CD14-positive monocyte (primary cell): ENCODE measurements around the gene SORBS2. TPM values are rescaled to one million over a fixed set of nuclear protein-coding genes. Genes with fewer than 3 reads are reported as not detected.

Experiments used
- DNase-seq, 3 donors: peaks; one replicate each; pipeline ENCODE4 v3.0.0-alpha.2; 2011 to 2022
- H2AFZ ChIP-seq: 2 replicates; pipeline ENCODE4 v1.6.0; 2012; ENCODE audit warnings: mild to moderate bottlenecking, low read depth, low read length, inconsistent platforms; ENCODE audit not compliant: insufficient read depth, poor library complexity, severe bottlenecking
- H3K27ac ChIP-seq, 2 donors: 1 replicate in 1 of 2; 2 replicates in 1 of 2; pipeline ENCODE4 v1.5.1; 2012 to 2013; ENCODE audit warnings: low read length in 2 of 2, control low read depth in 1 of 2, inconsistent platforms in 1 of 2, low read depth in 1 of 2, mild to moderate bottlenecking in 1 of 2
- H3K27me3 ChIP-seq, 2 donors: one replicate each; pipeline versions ENCODE4 v1.6.0 to v1.6.1; 2011 to 2013; ENCODE audit warnings: low read length in 2 of 2; ENCODE audit not compliant: control insufficient read depth in 2 of 2, insufficient read depth in 2 of 2
- H3K36me3 ChIP-seq, 2 donors: replicated peaks in 1 of 2; 1 replicate in 1 of 2; 2 replicates in 1 of 2; pipeline versions ENCODE4 v1.5.1 to v1.6.1; 2012 to 2013; ENCODE audit warnings: low read length in 2 of 2, control low read depth in 1 of 2, inconsistent platforms in 1 of 2, mild to moderate bottlenecking in 1 of 2; ENCODE audit not compliant: insufficient read depth in 2 of 2, control insufficient read depth in 1 of 2
- H3K4me1 ChIP-seq, 2 donors: 1 replicate in 1 of 2; 2 replicates in 1 of 2; pipeline versions ENCODE4 v1.5.1 to v1.6.1; 2012 to 2013; ENCODE audit warnings: low read length in 2 of 2, control low read depth in 1 of 2, inconsistent platforms in 1 of 2, mild to moderate bottlenecking in 1 of 2, moderate library complexity in 1 of 2; ENCODE audit not compliant: insufficient read depth in 2 of 2, control insufficient read depth in 1 of 2
- H3K4me2 ChIP-seq: replicated peaks from 2 replicates; pipeline ENCODE3; 2012; ENCODE audit warnings: low read length, moderate library complexity, mild to moderate bottlenecking; ENCODE audit not compliant: poor library complexity, severe bottlenecking; ENCODE audit errors: extremely low read depth
- H3K4me3 ChIP-seq, 3 experiments: fragments of 200-600 bp in 1 of 3; sonication (generic) in 1 of 3; replicated peaks in 1 of 3; 1 replicate in 2 of 3; 2 replicates in 1 of 3; pipeline ENCODE4 v1.5.1; 2011 to 2013; ENCODE audit warnings: low read length in 3 of 3, mild to moderate bottlenecking in 3 of 3, control low read depth in 2 of 3, low read depth in 2 of 3, inconsistent platforms in 1 of 3, moderate library complexity in 1 of 3
- H3K79me2 ChIP-seq: 2 replicates; pipeline ENCODE4 v1.6.0; 2012; ENCODE audit warnings: mild to moderate bottlenecking, control low read depth, inconsistent platforms, low read length, moderate library complexity; ENCODE audit not compliant: insufficient read depth
- H3K9ac ChIP-seq: 2 replicates; pipeline ENCODE4 v1.6.0; 2017; ENCODE audit warnings: low read length, mild to moderate bottlenecking; ENCODE audit not compliant: insufficient read depth, poor library complexity, severe bottlenecking
- H3K9me3 ChIP-seq, 2 donors: replicated peaks in 1 of 2; 1 replicate in 1 of 2; 2 replicates in 1 of 2; pipeline versions ENCODE4 v1.5.1 to v1.6.1; 2012 to 2013; ENCODE audit warnings: low read length in 2 of 2, control low read depth in 1 of 2; ENCODE audit not compliant: control insufficient read depth in 1 of 2, insufficient read depth in 1 of 2
- H4K20me1 ChIP-seq: 2 replicates; pipeline ENCODE4 v1.6.0; 2012; ENCODE audit warnings: mild to moderate bottlenecking, low read length, control low read depth, moderate library complexity; ENCODE audit not compliant: insufficient read depth
- H3K27ac Mint-ChIP-seq, 7 donors: one replicate each; pipeline ENCODE4 v1.8.0; 2020; ENCODE audit warnings: mild to moderate bottlenecking in 7 of 7, mixed read lengths in 7 of 7, moderate library complexity in 6 of 7, inconsistent platforms in 2 of 7
- H3K27me3 Mint-ChIP-seq, 3 donors: one replicate each; pipeline ENCODE4 v1.8.0; 2021 to 2022; ENCODE audit warnings: low read depth in 3 of 3, mild to moderate bottlenecking in 3 of 3, mixed read lengths in 3 of 3, moderate library complexity in 3 of 3, inconsistent platforms in 1 of 3
- H3K36me3 Mint-ChIP-seq, 2 donors: one replicate each; pipeline ENCODE4 v1.8.0; 2020; ENCODE audit warnings: mixed read lengths in 2 of 2, inconsistent platforms in 1 of 2, mild to moderate bottlenecking in 1 of 2
- H3K4me1 Mint-ChIP-seq: one replicate; pipeline ENCODE4 v1.8.0; 2020; ENCODE audit warnings: mild to moderate bottlenecking, mixed read lengths
- H3K4me3 Mint-ChIP-seq, 2 donors: one replicate each; pipeline ENCODE4 v1.8.0; 2020; ENCODE audit warnings: mild to moderate bottlenecking in 2 of 2, mixed read lengths in 2 of 2, moderate library complexity in 1 of 2
- H3K9me3 Mint-ChIP-seq, 7 donors: one replicate each; pipeline ENCODE4 v1.8.0; 2020 to 2022; ENCODE audit warnings: mixed read lengths in 7 of 7, mild to moderate bottlenecking in 6 of 7, moderate library complexity in 6 of 7, inconsistent platforms in 2 of 7
- WGBS: methylation state at CpG from one replicate; pipeline ENCODE4 v1.1.5; 2013; ENCODE audit warnings: missing lambda C conversion rate; ENCODE audit not compliant: insufficient coverage; 5-methylcytosine and 5-hydroxymethylcytosine counted together
- intact Hi-C, 2 donors: fragments of 100-400 bp; cut with micrococcal nuclease; formaldehyde crosslinking; loops; one replicate each; pipeline versions ENCODE4 v1.15.0 to v1.15.1; 2023
- polyA plus RNA-seq, 3 donors: library from polyadenylated mRNA; depleted of rRNA in 1 of 3; unstranded in 2 of 3; stranded (reverse) in 1 of 3; fragments of 300-500 nt in 2 of 3; fragments of >200 nt in 1 of 3; fragmentation: Illumina TruSeq in 2 of 3; gene quantifications; 1 replicate in 2 of 3; 2 replicates in 1 of 3; pipeline ENCODE4 v1.2.3, GENCODE V29; 2012 to 2021
- TF ChIP-seq, protein P1 (sequence below): fragments of 200-600 bp; IDR thresholded peaks from one replicate; pipeline ENCODE4 v1.8.0; 2022; ENCODE audit warnings: antibody characterized with exemption, mild to moderate bottlenecking

Gene SORBS2
- polyA plus RNA-seq, 3 donors = not detected

GRCh38 chr4:185680617-185681016 lies 131.4 kb downstream of the SORBS2 start:
- no peak overlapping the region for H3K27ac Mint-ChIP-seq
- no peaks in the 10 kb centered on the region for H3K36me3 ChIP-seq
- TF ChIP-seq, protein P1, sequence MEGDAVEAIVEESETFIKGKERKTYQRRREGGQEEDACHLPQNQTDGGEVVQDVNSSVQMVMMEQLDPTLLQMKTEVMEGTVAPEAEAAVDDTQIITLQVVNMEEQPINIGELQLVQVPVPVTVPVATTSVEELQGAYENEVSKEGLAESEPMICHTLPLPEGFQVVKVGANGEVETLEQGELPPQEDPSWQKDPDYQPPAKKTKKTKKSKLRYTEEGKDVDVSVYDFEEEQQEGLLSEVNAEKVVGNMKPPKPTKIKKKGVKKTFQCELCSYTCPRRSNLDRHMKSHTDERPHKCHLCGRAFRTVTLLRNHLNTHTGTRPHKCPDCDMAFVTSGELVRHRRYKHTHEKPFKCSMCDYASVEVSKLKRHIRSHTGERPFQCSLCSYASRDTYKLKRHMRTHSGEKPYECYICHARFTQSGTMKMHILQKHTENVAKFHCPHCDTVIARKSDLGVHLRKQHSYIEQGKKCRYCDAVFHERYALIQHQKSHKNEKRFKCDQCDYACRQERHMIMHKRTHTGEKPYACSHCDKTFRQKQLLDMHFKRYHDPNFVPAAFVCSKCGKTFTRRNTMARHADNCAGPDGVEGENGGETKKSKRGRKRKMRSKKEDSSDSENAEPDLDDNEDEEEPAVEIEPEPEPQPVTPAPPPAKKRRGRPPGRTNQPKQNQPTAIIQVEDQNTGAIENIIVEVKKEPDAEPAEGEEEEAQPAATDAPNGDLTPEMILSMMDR = no peak

GRCh38 chr4:185679523-185679922 lies 132.5 kb downstream of the SORBS2 start:
- Mint-ChIP-seq H3K9me3 (peaks cover 0 to 2% (median 0%) of the 10 kb centered on the region in 7 donors), H3K27me3 (peaks cover 4 to 5% (median 4%) of the 10 kb centered on the region in 3 donors), H3K4me1 (no peaks in the 10 kb centered on the region), H3K4me3 (no peak overlapping the region), H3K27ac (no peak overlapping the region), H3K36me3 (no peaks in the 10 kb centered on the region)
- H3K79me2 ChIP-seq = no peaks in the 10 kb centered on the region
- TF ChIP-seq, protein P1 = no peak
- 100% methylated on average over 1 of the region's 3 CpGs for WGBS
- H3K9ac ChIP-seq = no peak overlapping the region
- no peaks in the 10 kb centered on the region for H3K4me1 ChIP-seq
- H3K4me3 ChIP-seq = no peak overlapping the region
- H2AFZ ChIP-seq = no peak overlapping the region
- H3K27me3 ChIP-seq = peaks cover 3% of the 10 kb centered on the region in 2 donors
- no peaks in the 10 kb centered on the region for H3K9me3 ChIP-seq
- no peak for DNase-seq
- intact Hi-C loops = no loop called here
- no peaks in the 10 kb centered on the region for H4K20me1 ChIP-seq
- H3K36me3 ChIP-seq = no peaks in the 10 kb centered on the region
- no peak overlapping the region for H3K27ac ChIP-seq
- H3K4me2 ChIP-seq = no peak overlapping the region

More at GRCh38 chr4:185680617-185681016, 131.4 kb downstream of the SORBS2 start:
- no peaks in the 10 kb centered on the region for H3K36me3 Mint-ChIP-seq
- no peak overlapping the region for H3K4me3 Mint-ChIP-seq
- H3K4me1 Mint-ChIP-seq = no peaks in the 10 kb centered on the region
- peaks cover 0 to 2% (median 0%) of the 10 kb centered on the region in 7 donors for H3K9me3 Mint-ChIP-seq
- peaks cover 3% of the 10 kb centered on the region in 2 donors for H3K27me3 ChIP-seq
- WGBS = 100% methylated on average over 1 of the region's 7 CpGs
- intact Hi-C loops = no loop called here
- no peaks in the 10 kb centered on the region for H4K20me1 ChIP-seq
- no peak overlapping the region for H3K9ac ChIP-seq
- no peak overlapping the region for H3K4me3 ChIP-seq
- no peaks in the 10 kb centered on the region for H3K4me1 ChIP-seq
- H2AFZ ChIP-seq = no peak overlapping the region
- H3K27ac ChIP-seq = no peak overlapping the region
- no peak for DNase-seq
- H3K9me3 ChIP-seq = no peaks in the 10 kb centered on the region
- no peak overlapping the region for H3K4me2 ChIP-seq
- no peaks in the 10 kb centered on the region for H3K79me2 ChIP-seq
- peaks cover 4 to 5% (median 5%) of the 10 kb centered on the region in 3 donors for H3K27me3 Mint-ChIP-seq
